Activated CD4-positive, alpha-beta T cell treated with anti-CD3 and anti-CD28 coated beads, Interleukin-2, amount 10 ng/mL, durations not matched to agents 7 days and 5 days (primary cell): ENCODE data around the gene IKZF1. TPM values are rescaled to one million over a fixed set of nuclear protein-coding genes. Genes with fewer than 3 reads are reported as not detected.

ENCODE experiments used
- CTCF ChIA-PET: fragments of 350-600 bp; sonication (Branson Sonifier 250); formaldehyde crosslinking; loops from one replicate; lab custom pipeline; 2021; ENCODE audit warnings: antibody characterized with exemption; lab: Charles Lee
- POLR2A ChIA-PET: fragments of 350-600 bp; sonication (Branson Sonifier 250); formaldehyde crosslinking; loops from one replicate; lab custom pipeline; 2021; ENCODE audit warnings: antibody characterized with exemption; lab: Charles Lee
- DNase-seq: peaks from one replicate; pipeline ENCODE4 v3.0.0-alpha.2; 2020
- H3K27ac Mint-ChIP-seq: one replicate; pipeline ENCODE4 v1.8.0; 2021; ENCODE audit warnings: mild to moderate bottlenecking, moderate library complexity, mixed read lengths
- H3K27me3 Mint-ChIP-seq: one replicate; pipeline ENCODE4 v1.8.0; 2021; ENCODE audit warnings: mixed read lengths
- H3K36me3 Mint-ChIP-seq: one replicate; pipeline ENCODE4 v1.8.0; 2021; ENCODE audit warnings: low read depth, mixed read lengths
- H3K4me1 Mint-ChIP-seq: one replicate; pipeline ENCODE4 v1.8.0; 2021; ENCODE audit warnings: mixed read lengths
- H3K4me3 Mint-ChIP-seq: one replicate; pipeline ENCODE4 v1.8.0; 2021; ENCODE audit warnings: mild to moderate bottlenecking, moderate library complexity, mixed read lengths
- H3K9me3 Mint-ChIP-seq: one replicate; pipeline ENCODE4 v1.8.0; 2021; ENCODE audit warnings: mixed read lengths
- total RNA-seq, 2 experiments: library from RNA; stranded (reverse); gene quantifications; one replicate each; pipeline ENCODE4 v1.2.3, GENCODE V29; 2021

Gene IKZF1
- total RNA-seq, 2 experiments from 2014 or later: 379 to 406 TPM

DNA sequence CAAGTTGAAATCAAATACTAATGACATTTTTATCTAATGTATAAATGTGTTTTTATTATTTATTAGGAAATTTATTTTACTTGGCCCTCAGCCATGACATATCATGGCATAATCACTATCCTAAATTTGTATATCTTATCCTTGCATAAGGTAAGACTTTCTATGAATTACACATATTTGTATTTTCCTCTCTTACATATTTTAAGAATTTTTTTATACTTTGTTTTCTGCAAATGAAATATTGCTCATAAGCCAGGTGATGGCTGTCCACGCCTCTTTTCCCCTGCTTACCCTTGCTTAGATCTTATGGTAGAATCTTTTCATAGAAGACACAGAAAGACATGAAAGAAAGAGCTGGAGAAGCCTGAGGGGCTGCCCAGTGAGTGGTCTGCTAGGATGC is 48.2 kb downstream of the IKZF1 start:
- Mint-ChIP-seq H3K27me3 (no peaks in the 10 kb centered on the region), H3K9me3 (no peaks in the 10 kb centered on the region), H3K27ac (peak overlapping the region; percentile 89), H3K4me3 (peak overlapping the region; percentile 39), H3K36me3 (peaks cover 90% of the 10 kb centered on the region), H3K4me1 (peaks cover 96% of the 10 kb centered on the region)
- POLR2A ChIA-PET: interaction anchor here (0.6 to 1.6 kb wide), 7 partner anchors 10 to 142 kb away, joined by 3 to 10 read pairs (median 5); no protein-coding TSS in a partner anchor
- no peak for DNase-seq
- CTCF ChIA-PET: interaction anchor here (0.7 to 2.3 kb wide), 8 partner anchors 9 to 147 kb away, joined by 3 to 8 read pairs (median 4); no protein-coding TSS in a partner anchor

DNA sequence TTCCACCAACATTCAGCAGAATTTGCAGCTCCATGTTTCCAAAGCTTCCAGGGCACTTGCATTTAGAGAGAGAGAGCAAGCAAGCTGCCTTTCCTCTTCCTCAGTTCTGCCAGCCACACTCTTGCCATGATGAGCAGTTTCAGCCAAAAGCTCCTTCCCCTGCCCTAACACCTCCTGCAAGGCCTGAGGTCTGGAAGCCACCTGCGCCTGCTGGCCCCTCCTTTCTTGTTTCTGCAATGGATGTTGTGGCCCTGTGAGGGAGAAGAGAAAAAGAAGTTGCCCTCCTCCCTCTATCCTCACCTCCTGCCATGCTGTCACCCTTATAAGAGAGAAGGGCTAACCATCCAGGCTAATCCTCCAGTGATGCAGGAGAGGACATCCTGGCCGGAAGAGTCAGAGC is 48.7 kb downstream of the IKZF1 start:
- Mint-ChIP-seq H3K4me3 (peak overlapping the region; percentile 39), H3K36me3 (peaks cover 90% of the 10 kb centered on the region), H3K9me3 (no peaks in the 10 kb centered on the region), H3K4me1 (peaks cover 96% of the 10 kb centered on the region), H3K27me3 (no peaks in the 10 kb centered on the region), H3K27ac (peak overlapping the region; percentile 89)
- POLR2A ChIA-PET: interaction anchor here (1.2 to 1.6 kb wide), 2 partner anchors 10 to 14 kb away, joined by 5 to 8 read pairs; no protein-coding TSS in a partner anchor
- CTCF ChIA-PET: interaction anchor here (0.8 to 2.3 kb wide), 7 partner anchors 9 to 148 kb away, joined by 3 to 8 read pairs (median 4); no protein-coding TSS in a partner anchor
- no peak for DNase-seq

DNA sequence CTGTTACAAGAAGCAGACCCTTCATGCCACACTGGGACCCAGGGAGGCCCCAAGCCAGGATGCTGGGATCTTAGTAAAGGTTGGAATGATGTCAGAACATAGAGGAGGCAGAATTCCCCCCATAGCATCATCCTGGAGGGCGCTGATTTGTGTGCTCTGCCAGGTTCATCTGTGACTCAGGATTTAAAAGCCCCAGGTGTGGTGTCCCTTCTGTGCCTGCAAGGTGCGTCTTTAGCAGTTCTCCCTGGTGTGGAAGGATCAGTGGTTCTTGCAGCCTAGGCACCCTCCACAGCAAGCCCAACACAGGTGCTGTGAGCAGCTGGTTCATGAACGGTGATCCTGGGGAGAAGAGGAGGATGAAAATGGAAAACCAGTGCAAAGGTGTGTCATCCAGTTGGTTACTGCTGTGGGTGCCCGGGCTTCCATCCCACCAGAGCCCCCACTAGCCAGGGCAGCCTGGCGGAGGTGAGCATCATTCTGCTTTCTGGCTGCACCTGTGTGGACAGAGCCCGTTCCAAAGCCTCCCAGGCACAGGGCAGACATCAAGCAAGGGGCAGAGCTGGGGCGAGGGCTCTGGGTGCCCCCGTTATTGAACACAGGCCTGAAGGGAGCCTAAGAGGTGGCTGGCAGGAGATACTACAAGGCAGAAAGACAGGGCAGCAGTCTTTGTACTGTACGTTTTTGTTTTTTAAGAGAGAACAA is 49.5 kb downstream of the IKZF1 start:
- DNase-seq: no peak
- Mint-ChIP-seq H3K4me3 (peak overlapping the region; percentile 39), H3K36me3 (peaks cover 90% of the 10 kb centered on the region), H3K27ac (peak overlapping the region; percentile 89), H3K4me1 (peaks cover 95% of the 10 kb centered on the region), H3K27me3 (no peaks in the 10 kb centered on the region), H3K9me3 (no peaks in the 10 kb centered on the region)
- POLR2A ChIA-PET: no interaction called here
- CTCF ChIA-PET: interaction anchor here (1.2 to 5.2 kb wide), 5 partner anchors 12 to 151 kb away, joined by 3 to 22 read pairs (median 4); no protein-coding TSS in a partner anchor

DNA sequence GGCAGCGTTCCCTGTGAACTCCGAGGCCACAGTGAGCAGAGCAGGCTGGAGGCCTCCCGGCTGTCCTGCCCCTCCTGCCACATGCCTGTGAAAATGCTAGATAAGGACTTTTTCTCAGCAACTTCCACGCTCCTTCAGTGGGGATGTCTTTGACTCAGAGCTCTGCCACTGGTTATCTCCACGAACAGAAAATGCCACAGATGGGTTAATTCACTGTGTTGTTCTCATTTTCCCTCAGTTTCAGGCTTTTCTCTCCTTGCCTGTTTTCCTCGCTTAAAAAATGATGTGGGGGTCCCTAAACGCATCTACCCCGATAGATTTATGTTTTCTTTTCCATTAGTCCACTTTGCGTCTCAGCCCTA is 51.3 kb downstream of the IKZF1 start:
- Mint-ChIP-seq H3K27me3 (no peaks in the 10 kb centered on the region), H3K4me1 (peaks cover 95% of the 10 kb centered on the region), H3K4me3 (peak overlapping the region; percentile 10), H3K27ac (peak overlapping the region; percentile 96), H3K36me3 (peaks cover 90% of the 10 kb centered on the region), H3K9me3 (no peaks in the 10 kb centered on the region)
- ChIA-PET CTCF (interaction anchor here (1.0 to 5.2 kb wide), 5 partner anchors 9 to 153 kb away, joined by 3 to 22 read pairs (median 5); no protein-coding TSS in a partner anchor), POLR2A (interaction anchor here (0.5 kb wide), 1 partner anchor 14 kb away, joined by 3 read pairs; no protein-coding TSS in a partner anchor)
- DNase-seq: no peak

DNA sequence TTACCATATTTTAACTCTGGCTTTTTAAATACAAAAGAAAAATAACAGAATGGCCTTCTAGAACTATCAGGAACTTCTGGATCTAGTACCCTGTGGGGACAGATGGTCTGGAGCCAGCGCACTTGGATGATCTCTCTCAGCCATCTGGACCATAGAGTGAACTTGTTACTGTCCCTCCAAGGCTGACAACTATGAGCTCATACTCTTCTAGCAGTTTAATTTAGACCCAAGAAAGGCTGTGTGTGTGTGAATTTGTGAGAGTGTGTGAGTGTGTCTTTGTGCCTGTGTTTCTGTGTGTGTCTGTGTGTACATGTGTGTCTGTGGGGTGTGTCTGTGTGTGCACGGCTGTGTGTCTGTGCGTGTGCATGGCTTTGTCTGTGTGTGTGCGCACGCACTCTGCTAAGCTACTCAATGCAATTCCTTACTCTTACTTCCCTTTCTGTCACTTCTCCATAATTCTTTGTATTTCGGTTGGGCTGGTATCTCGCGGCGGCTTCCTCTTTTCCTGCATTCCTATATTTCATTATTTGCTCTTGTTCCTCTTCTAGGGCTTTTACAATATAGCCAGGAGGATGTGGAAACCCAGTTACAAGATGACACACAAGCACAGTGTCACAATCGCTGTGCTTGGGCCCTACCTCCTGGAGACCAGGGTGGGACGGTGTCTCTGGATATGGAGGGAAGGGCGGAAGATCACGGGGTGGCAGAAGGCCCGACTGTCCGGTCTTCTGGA is 51.9 kb downstream of the IKZF1 start:
- Mint-ChIP-seq H3K27me3 (no peaks in the 10 kb centered on the region), H3K4me1 (peaks cover 95% of the 10 kb centered on the region), H3K4me3 (peak overlapping the region; percentile 41), H3K27ac (peak overlapping the region; percentile 96), H3K36me3 (peaks cover 91% of the 10 kb centered on the region), H3K9me3 (no peaks in the 10 kb centered on the region)
- ChIA-PET POLR2A (interaction anchor here (0.5 kb wide), 1 partner anchor 13 kb away, joined by 3 read pairs; no protein-coding TSS in a partner anchor), CTCF (interaction anchor here (1.0 to 5.2 kb wide), 6 partner anchors 9 to 151 kb away, joined by 3 to 22 read pairs (median 4); no protein-coding TSS in a partner anchor)
- no peak for DNase-seq

DNA sequence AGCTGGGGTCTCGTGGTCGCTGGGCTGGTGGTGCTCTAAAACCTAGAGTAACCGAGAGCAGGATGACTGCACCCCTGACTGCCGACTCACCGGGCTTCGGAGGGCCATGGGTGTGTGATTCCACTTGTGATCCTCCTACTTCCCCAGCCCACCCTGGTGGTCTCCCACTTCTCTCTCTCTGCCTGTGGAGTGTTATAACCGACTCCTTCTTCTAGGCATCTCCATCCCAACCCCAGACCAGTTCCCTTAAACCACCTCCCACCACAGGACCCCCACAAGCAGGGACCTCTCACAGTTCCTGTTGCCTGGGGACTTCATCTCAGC is 52.4 kb downstream of the IKZF1 start:
- ChIA-PET POLR2A (no interaction called here), CTCF (interaction anchor here (1.0 to 5.2 kb wide), 3 partner anchors 9 to 44 kb away, joined by 3 to 22 read pairs (median 4); no protein-coding TSS in a partner anchor)
- Mint-ChIP-seq H3K9me3 (no peaks in the 10 kb centered on the region), H3K4me3 (peak overlapping the region; percentile 41), H3K27me3 (no peaks in the 10 kb centered on the region), H3K27ac (peak overlapping the region; percentile 96), H3K4me1 (peaks cover 94% of the 10 kb centered on the region), H3K36me3 (peaks cover 89% of the 10 kb centered on the region)
- DNase-seq: no peak

DNA sequence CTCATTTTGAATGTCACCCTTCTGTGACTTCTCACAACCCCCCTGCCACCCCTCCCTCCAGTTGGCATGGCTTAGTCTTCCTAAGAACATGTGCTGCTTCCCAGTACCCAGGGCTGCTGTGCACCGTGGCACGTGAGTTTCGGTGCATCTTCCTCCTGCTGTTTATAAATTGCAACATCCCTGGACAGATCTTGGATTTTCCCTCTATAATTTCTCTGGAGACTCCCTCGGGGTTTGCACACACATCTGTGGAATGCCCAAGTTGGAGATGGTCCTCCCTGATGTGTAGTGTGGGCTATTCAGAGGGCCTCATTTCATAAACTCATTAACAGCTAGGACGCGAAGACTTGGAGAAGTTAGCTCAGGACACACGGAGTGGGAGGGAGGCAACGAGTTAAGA is 52.9 kb downstream of the IKZF1 start:
- ChIA-PET CTCF (interaction anchor here (1.0 to 11.9 kb wide), 4 partner anchors 8 to 154 kb away, joined by 3 to 106 read pairs (median 13); no protein-coding TSS in a partner anchor), POLR2A (no interaction called here)
- no peaks in the 10 kb centered on the region for H3K9me3 Mint-ChIP-seq
- H3K27me3 Mint-ChIP-seq: no peaks in the 10 kb centered on the region
- H3K4me3 Mint-ChIP-seq: peak overlapping the region; percentile 44
- peak overlapping the region; percentile 96 for H3K27ac Mint-ChIP-seq
- peaks cover 89% of the 10 kb centered on the region for H3K36me3 Mint-ChIP-seq
- DNase-seq: no peak
- peaks cover 94% of the 10 kb centered on the region for H3K4me1 Mint-ChIP-seq

DNA sequence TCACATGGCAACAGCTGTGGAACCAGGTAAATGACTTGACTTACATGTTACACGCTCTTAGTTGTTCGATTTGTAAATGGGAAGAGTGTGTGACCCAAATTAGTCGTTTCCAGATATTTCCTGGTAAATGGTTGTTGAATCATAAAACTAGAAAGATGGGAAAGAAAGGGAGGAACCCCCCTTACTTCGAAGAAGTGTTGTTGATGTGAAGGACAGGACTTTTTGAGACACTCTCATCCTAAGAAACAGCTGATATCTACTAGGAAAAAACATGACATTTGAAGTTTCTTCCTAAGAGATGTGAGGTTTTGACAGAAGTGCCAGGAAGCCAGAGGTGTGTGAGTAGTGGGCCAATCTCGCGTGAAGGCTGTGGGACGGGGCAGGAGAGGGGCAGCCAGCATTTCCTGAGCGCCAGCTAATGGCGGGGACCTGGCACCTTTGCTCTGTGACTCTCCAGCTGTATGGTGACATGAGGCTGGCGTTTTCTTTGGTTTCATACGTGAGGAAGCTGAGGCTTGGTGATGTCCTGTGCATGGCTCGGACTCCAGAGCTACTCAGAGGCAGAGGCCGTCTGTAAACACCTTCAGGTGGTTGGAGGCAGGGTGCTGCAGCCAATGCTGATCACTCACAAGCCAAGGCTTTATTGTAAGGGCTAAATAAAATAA is 53.7 kb downstream of the IKZF1 start:
- no peaks in the 10 kb centered on the region for H3K27me3 Mint-ChIP-seq
- ChIA-PET CTCF (interaction anchor here (0.7 to 11.9 kb wide), 7 partner anchors 8 to 154 kb away, joined by 3 to 106 read pairs (median 4); no protein-coding TSS in a partner anchor), POLR2A (no interaction called here)

DNA sequence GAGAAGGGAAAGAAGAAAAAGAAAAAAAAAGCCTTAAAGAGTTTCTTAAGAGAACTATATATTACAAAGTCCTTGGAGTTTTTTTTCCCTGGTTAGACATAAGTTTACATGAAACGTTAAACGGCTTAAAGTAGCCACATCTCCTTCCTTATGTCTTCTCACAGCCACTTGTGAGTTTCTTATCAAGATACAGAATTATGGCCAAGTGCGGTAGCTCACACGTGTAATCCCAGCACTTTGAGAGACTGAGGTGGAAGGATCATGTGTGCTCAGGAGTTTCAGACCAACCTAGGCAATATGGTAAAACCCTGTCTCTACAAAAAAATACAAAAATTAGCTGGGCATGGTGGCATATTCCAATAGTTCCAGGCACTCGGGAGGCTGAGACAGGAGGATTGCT is 54.3 kb downstream of the IKZF1 start:
- Mint-ChIP-seq H3K4me3 (peak overlapping the region; percentile 44), H3K27me3 (no peaks in the 10 kb centered on the region), H3K27ac (peak overlapping the region; percentile 96), H3K9me3 (no peaks in the 10 kb centered on the region), H3K4me1 (peaks cover 96% of the 10 kb centered on the region), H3K36me3 (peaks cover 92% of the 10 kb centered on the region)
- CTCF ChIA-PET: interaction anchor here (1.0 to 11.9 kb wide), 9 partner anchors 7 to 155 kb away, joined by 3 to 106 read pairs (median 5); no protein-coding TSS in a partner anchor
- no peak for DNase-seq
- POLR2A ChIA-PET: interaction anchor here (0.7 kb wide), 1 partner anchor 92 kb away, joined by 4 read pairs; no protein-coding TSS in a partner anchor

More for the DNA sequence above, 53.7 kb downstream of the IKZF1 start:
- no peaks in the 10 kb centered on the region for H3K9me3 Mint-ChIP-seq
- H3K4me3 Mint-ChIP-seq: peak overlapping the region; percentile 44
- peaks cover 93% of the 10 kb centered on the region for H3K36me3 Mint-ChIP-seq
- DNase-seq: no peak
- H3K4me1 Mint-ChIP-seq: peaks cover 96% of the 10 kb centered on the region
- peak overlapping the region; percentile 96 for H3K27ac Mint-ChIP-seq

DNA sequence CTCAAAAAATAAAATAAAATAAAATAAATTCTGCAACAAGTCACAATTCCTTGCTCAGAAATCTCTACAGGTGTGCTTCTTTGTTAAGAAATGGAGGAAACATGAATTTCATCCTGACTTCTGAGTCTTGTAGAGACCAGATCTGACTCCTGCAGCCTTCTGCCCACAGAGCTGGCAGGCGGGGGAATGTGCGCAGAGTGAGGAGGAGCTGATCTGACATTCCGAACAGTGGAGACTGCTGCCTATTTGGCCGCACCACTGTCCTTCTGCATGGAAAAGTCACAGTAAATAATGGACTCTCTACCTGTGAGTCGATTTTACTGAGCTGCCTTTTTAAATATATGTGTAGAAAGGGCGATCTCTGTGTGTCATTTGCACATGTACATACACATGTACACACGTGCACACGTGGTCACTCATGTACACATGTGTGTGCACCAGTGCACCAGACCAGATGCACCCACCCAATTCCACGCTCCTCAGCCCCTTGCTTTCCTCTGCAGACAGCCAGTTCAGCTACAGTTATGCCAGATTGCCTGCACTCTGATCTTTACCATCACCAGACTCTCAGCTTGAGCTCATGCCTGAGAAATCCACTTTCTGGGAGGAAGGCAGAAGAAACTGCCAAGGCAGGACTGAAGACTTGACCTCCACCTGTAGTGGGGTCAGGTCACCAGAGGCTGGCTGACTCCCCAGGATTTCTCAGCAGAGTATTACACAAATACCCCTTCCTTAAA is 54.9 kb downstream of the IKZF1 start:
- Mint-ChIP-seq H3K27me3 (no peaks in the 10 kb centered on the region), H3K9me3 (no peaks in the 10 kb centered on the region)

More for the DNA sequence above, 54.9 kb downstream of the IKZF1 start:
- peak overlapping the region; percentile 96 for H3K27ac Mint-ChIP-seq
- H3K36me3 Mint-ChIP-seq: peaks cover 90% of the 10 kb centered on the region
- ChIA-PET CTCF (interaction anchor here (0.6 to 11.9 kb wide), 12 partner anchors 9 to 156 kb away, joined by 3 to 106 read pairs (median 4); no protein-coding TSS in a partner anchor), POLR2A (interaction anchor here (0.7 to 2.0 kb wide), 3 partner anchors 18 to 131 kb away, joined by 4 to 5 read pairs (median 4); no protein-coding TSS in a partner anchor)
- peak overlapping the region; percentile 64 for H3K4me3 Mint-ChIP-seq
- no peak for DNase-seq
- H3K4me1 Mint-ChIP-seq: peaks cover 96% of the 10 kb centered on the region
